Measurements from ENCODE around the gene ZNF423. TPM values are rescaled to one million over a fixed set of nuclear protein-coding genes. Genes with fewer than 3 reads are reported as not detected.

ZNF423 gene
- total and polyA plus RNA-seq, 2 experiments from 2014 or later: 14.9 to 41.8 TPM

DNA sequence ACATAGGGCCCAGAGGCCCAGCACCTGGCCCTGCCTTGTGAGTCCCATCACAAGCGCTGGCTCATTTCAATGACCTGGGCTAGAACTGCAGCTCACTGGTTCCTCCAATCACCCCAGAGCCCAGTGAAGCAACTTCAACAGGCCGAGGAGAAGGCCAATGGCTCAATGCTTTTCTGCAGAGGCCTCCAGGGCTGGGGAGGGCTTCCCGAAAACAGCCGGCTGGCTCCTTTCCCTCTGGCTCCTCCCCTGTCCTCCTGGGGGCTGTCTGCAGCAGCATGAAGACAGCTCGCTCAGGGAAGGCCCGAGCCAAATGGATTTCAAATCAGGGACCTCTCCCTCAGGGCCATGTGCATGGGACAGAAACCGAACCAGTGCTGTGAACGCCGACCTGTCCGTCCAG is 121.6 kb downstream of the ZNF423 start:
- Mint-ChIP-seq H3K4me3 (no peak overlapping the region), H3K27me3 (ENCODE audit: insufficient read depth, low read depth, poor library complexity) (peaks cover 5% of the 10 kb centered on the region), H3K27ac (peak overlapping the region; percentile 88), H3K4me1 (peaks cover 25% of the 10 kb centered on the region), H3K9me3 (peaks cover 14% of the 10 kb centered on the region), H3K36me3 (ENCODE audit: low read depth) (peaks cover 23% of the 10 kb centered on the region)
- no peaks in the 10 kb centered on the region for H3F3A ChIP-seq (replicated peaks; ENCODE audit: low read depth)
- ATAC-seq: no peak; the same call in 2 of the 3 replicates
- H3K9me2 ChIP-seq (ENCODE audit: insufficient read depth): no peaks in the 10 kb centered on the region
- TF ChIP-seq CREB1 (CRISPR knock-in tag; IDR thresholded peaks at IDR 0.05; ENCODE audit: low read depth) (no peak), POLR2AphosphoS5 (IDR thresholded peaks at IDR 0.05; ENCODE audit: low read depth) (no peak), ZNF114 (CRISPR knock-in tag; IDR thresholded peaks at IDR 0.05) (no peak), ZNF331 (CRISPR knock-in tag; IDR thresholded peaks at IDR 0.05; ENCODE audit: low read depth) (no peak), JUNB (IDR thresholded peaks at IDR 0.05; ENCODE audit: unreplicated experiment) (no peak), EZH2 (IDR thresholded peaks at IDR 0.05; ENCODE audit: low read depth, unreplicated experiment) (no peak), EZH2phosphoT487 (IDR thresholded peaks at IDR 0.05; ENCODE audit: unreplicated experiment) (no peak), NANOG (IDR thresholded peaks at IDR 0.05; ENCODE audit: borderline replicate concordance) (no peak), STAT1 (IDR thresholded peaks at IDR 0.05; ENCODE audit: unreplicated experiment) (no peak)
- TF ChIP-seq, protein P1, sequence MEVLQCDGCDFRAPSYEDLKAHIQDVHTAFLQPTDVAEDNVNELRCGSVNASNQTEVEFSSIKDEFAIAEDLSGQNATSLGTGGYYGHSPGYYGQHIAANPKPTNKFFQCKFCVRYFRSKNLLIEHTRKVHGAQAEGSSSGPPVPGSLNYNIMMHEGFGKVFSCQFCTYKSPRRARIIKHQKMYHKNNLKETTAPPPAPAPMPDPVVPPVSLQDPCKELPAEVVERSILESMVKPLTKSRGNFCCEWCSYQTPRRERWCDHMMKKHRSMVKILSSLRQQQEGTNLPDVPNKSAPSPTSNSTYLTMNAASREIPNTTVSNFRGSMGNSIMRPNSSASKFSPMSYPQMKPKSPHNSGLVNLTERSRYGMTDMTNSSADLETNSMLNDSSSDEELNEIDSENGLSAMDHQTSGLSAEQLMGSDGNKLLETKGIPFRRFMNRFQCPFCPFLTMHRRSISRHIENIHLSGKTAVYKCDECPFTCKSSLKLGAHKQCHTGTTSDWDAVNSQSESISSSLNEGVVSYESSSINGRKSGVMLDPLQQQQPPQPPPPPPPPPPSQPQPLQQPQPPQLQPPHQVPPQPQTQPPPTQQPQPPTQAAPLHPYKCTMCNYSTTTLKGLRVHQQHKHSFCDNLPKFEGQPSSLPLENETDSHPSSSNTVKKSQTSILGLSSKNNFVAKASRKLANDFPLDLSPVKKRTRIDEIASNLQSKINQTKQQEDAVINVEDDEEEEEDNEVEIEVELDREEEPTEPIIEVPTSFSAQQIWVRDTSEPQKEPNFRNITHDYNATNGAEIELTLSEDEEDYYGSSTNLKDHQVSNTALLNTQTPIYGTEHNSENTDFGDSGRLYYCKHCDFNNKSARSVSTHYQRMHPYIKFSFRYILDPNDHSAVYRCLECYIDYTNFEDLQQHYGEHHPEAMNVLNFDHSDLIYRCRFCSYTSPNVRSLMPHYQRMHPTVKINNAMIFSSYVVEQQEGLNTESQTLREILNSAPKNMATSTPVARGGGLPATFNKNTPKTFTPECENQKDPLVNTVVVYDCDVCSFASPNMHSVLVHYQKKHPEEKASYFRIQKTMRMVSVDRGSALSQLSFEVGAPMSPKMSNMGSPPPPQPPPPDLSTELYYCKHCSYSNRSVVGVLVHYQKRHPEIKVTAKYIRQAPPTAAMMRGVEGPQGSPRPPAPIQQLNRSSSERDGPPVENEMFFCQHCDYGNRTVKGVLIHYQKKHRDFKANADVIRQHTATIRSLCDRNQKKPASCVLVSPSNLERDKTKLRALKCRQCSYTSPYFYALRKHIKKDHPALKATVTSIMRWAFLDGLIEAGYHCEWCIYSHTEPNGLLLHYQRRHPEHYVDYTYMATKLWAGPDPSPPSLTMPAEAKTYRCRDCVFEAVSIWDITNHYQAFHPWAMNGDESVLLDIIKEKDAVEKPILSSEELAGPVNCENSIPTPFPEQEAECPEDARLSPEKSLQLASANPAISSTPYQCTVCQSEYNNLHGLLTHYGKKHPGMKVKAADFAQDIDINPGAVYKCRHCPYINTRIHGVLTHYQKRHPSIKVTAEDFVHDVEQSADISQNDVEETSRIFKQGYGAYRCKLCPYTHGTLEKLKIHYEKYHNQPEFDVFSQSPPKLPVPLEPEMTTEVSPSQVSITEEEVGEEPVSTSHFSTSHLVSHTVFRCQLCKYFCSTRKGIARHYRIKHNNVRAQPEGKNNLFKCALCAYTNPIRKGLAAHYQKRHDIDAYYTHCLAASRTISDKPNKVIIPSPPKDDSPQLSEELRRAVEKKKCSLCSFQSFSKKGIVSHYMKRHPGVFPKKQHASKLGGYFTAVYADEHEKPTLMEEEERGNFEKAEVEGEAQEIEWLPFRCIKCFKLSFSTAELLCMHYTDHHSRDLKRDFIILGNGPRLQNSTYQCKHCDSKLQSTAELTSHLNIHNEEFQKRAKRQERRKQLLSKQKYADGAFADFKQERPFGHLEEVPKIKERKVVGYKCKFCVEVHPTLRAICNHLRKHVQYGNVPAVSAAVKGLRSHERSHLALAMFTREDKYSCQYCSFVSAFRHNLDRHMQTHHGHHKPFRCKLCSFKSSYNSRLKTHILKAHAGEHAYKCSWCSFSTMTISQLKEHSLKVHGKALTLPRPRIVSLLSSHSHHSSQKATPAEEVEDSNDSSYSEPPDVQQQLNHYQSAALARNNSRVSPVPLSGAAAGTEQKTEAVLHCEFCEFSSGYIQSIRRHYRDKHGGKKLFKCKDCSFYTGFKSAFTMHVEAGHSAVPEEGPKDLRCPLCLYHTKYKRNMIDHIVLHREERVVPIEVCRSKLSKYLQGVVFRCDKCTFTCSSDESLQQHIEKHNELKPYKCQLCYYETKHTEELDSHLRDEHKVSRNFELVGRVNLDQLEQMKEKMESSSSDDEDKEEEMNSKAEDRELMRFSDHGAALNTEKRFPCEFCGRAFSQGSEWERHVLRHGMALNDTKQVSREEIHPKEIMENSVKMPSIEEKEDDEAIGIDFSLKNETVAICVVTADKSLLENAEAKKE (CRISPR knock-in tag; IDR thresholded peaks at IDR 0.05): no peak
- TF ChIP-seq, protein P2, sequence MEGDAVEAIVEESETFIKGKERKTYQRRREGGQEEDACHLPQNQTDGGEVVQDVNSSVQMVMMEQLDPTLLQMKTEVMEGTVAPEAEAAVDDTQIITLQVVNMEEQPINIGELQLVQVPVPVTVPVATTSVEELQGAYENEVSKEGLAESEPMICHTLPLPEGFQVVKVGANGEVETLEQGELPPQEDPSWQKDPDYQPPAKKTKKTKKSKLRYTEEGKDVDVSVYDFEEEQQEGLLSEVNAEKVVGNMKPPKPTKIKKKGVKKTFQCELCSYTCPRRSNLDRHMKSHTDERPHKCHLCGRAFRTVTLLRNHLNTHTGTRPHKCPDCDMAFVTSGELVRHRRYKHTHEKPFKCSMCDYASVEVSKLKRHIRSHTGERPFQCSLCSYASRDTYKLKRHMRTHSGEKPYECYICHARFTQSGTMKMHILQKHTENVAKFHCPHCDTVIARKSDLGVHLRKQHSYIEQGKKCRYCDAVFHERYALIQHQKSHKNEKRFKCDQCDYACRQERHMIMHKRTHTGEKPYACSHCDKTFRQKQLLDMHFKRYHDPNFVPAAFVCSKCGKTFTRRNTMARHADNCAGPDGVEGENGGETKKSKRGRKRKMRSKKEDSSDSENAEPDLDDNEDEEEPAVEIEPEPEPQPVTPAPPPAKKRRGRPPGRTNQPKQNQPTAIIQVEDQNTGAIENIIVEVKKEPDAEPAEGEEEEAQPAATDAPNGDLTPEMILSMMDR (conservative IDR thresholded peaks at IDR 0.05; ENCODE audit: low read depth in 2 of 2): no peak
- TF ChIP-seq, protein P3, sequence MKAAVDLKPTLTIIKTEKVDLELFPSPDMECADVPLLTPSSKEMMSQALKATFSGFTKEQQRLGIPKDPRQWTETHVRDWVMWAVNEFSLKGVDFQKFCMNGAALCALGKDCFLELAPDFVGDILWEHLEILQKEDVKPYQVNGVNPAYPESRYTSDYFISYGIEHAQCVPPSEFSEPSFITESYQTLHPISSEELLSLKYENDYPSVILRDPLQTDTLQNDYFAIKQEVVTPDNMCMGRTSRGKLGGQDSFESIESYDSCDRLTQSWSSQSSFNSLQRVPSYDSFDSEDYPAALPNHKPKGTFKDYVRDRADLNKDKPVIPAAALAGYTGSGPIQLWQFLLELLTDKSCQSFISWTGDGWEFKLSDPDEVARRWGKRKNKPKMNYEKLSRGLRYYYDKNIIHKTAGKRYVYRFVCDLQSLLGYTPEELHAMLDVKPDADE (IDR thresholded peaks at IDR 0.05): no peak
- H3K27ac ChIP-seq (ENCODE audit: low read depth): no peak overlapping the region
- H3K4me3 ChIP-seq: no peak overlapping the region
- no peak for DNase-seq (ENCODE audit: low spot score)
- H3K4me1 ChIP-seq (ENCODE audit: insufficient read depth): peaks cover 8% of the 10 kb centered on the region; the same call in 1 of the 2 replicates
- 0 out of 2 replicates have a peak, but pooled peaks cover 7% of the 10 kb centered on the region for H3K79me2 ChIP-seq (replicated peaks; ENCODE audit: insufficient read depth)
- 0 out of 2 replicates have a peak, but pooled peaks cover 3% of the 10 kb centered on the region for H4K20me1 ChIP-seq (replicated peaks; ENCODE audit: insufficient read depth)
- H2AFZ ChIP-seq: no peak overlapping the region
- no peak overlapping the region for H3K4me2 ChIP-seq
- H3K36me3 ChIP-seq (ENCODE audit: insufficient read depth): 0 out of 2 replicates have a peak, but pooled peaks cover 6% of the 10 kb centered on the region
- H3K27me3 ChIP-seq (ENCODE audit: insufficient read depth): no peaks in the 10 kb centered on the region
